Kasumi-1 (cell line): ENCODE results near the gene NYNRIN.
A peak's percentile ranks its signal among the peaks of the same experiment; 100 is the strongest.
"Not testable (repeated sequence)": the region's sequence is repeated elsewhere in the genome, so short reads cannot be mapped to it uniquely, and the experiment has no call there.

Experiments
- DNase-seq, 2 experiments: peaks; one replicate each; lab custom pipeline; 2025; lab: John Stamatoyannopoulos, UW

The NYNRIN gene

GRCh38 chr14:24398653-24399446, at the start of gene NYNRIN:
Gene NYNRIN (plus strand): TSS chr14:24399003. CDS start chr14:24399247, 244 bp downstream.
- DNase-seq: peak in 1 of 2 experiments; percentile 21

GRCh38 chr14:24349742-24350141, 49.1 kb upstream of the NYNRIN start:
- DNase-seq: no peak

- DNase-seq: peak; percentile 30 to 34
These were observed 47.3 kb upstream of the NYNRIN start for GRCh38 chr14:24351517-24351916.

GRCh38 chr14:24353559-24354481, 45.0 kb upstream of the NYNRIN start:
- no peak for DNase-seq

- DNase-seq: not testable (repeated sequence)
These were observed 44.3 kb upstream of the NYNRIN start for GRCh38 chr14:24354482-24354825.

- no peak for DNase-seq
These were observed 43.8 kb upstream of the NYNRIN start for GRCh38 chr14:24355009-24355408.

GRCh38 chr14:24356208-24356607, 42.6 kb upstream of the NYNRIN start:
- DNase-seq: no peak

GRCh38 chr14:24360281-24360680, 38.5 kb upstream of the NYNRIN start:
- no peak for DNase-seq

- DNase-seq: no peak
These were observed 37.5 kb upstream of the NYNRIN start for GRCh38 chr14:24361326-24361725.

- no peak for DNase-seq
These were observed 36.4 kb upstream of the NYNRIN start for GRCh38 chr14:24362241-24362960.

GRCh38 chr14:24363401-24363800, 35.4 kb upstream of the NYNRIN start:
- no peak for DNase-seq

GRCh38 chr14:24364841-24365240, 34.0 kb upstream of the NYNRIN start:
- DNase-seq: no peak

- DNase-seq: peak; percentile 69 to 76
These were observed 33.0 kb upstream of the NYNRIN start for GRCh38 chr14:24365600-24366412.

GRCh38 chr14:24366413-24366720, 32.4 kb upstream of the NYNRIN start:
- DNase-seq: no peak

GRCh38 chr14:24366721-24367513, 31.9 kb upstream of the NYNRIN start:
- no peak for DNase-seq

- no peak for DNase-seq
These were observed 31.1 kb upstream of the NYNRIN start, which contains the start of gene NFATC4 for GRCh38 chr14:24367514-24368211. Gene NFATC4 (plus strand): TSS chr14:24368184. CDS start chr14:24368341, 157 bp downstream.

- no peak for DNase-seq
These were observed 30.6 kb upstream of the NYNRIN start for GRCh38 chr14:24368212-24368561.

GRCh38 chr14:24368562-24369252, 30.1 kb upstream of the NYNRIN start:
- DNase-seq: no peak

GRCh38 chr14:24369463-24369862, 29.3 kb upstream of the NYNRIN start:
- DNase-seq: no peak
